GM19193 (cell line): ENCODE data around the gene ACTL9.

Experiments
- POLR2A ChIP-seq: IDR thresholded peaks from 4 replicates; pipeline ENCODE4 v1.6.1; 2011; ENCODE audit not compliant: insufficient read depth, insufficient read length; ENCODE audit errors: extremely low read depth

Gene ACTL9, protein sequence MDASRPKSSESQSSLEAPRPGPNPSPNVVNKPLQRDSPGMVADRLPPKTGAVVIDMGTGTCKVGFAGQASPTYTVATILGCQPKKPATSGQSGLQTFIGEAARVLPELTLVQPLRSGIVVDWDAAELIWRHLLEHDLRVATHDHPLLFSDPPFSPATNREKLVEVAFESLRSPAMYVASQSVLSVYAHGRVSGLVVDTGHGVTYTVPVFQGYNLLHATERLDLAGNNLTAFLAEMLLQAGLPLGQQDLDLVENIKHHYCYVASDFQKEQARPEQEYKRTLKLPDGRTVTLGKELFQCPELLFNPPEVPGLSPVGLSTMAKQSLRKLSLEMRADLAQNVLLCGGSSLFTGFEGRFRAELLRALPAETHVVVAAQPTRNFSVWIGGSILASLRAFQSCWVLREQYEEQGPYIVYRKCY

DNA sequence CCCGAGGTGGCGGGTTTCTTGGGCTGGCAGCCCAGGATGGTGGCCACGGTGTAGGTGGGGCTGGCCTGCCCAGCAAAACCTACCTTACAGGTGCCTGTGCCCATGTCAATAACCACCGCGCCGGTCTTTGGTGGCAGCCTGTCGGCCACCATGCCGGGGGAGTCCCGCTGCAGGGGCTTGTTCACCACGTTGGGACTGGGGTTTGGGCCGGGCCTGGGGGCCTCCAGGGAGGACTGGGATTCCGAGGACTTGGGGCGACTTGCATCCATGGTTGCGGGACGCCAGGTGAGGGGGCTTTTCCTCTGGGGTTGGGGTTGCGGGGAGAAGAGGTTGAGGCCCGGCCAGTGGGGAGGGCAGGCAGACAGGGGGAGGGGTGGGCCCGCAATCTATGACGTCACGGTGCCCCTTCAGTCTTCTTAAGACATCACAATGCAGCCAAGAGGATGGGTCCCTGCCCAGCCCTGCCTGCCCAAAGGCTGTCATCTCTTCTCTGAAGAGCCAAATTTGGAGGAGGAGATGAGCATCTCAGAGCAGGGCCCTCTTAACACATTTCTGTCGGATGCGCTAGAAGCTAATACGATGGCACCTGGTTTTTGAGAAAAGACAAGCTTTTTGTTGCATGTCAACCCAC lies at the start of gene ACTL9:
Gene ACTL9 (minus strand): TSS at position 363 of the 631 bp plus-strand sequence. CDS start 94 bp downstream, at position 269.
- TF ChIP-seq POLR2A, result no peak

- TF ChIP-seq POLR2A, result no peak
Observed at GRCh38 chr19:8738377-8738776, 39.8 kb upstream of the ACTL9 start.

GRCh38 chr19:8731428-8732169 lies 33.0 kb upstream of the ACTL9 start:
- TF ChIP-seq POLR2A, result no peak

- no peak for TF ChIP-seq POLR2A
Observed at GRCh38 chr19:8724276-8724675, 25.7 kb upstream of the ACTL9 start.

GRCh38 chr19:8722032-8722431 lies 23.4 kb upstream of the ACTL9 start:
- no peak for TF ChIP-seq POLR2A

DNA sequence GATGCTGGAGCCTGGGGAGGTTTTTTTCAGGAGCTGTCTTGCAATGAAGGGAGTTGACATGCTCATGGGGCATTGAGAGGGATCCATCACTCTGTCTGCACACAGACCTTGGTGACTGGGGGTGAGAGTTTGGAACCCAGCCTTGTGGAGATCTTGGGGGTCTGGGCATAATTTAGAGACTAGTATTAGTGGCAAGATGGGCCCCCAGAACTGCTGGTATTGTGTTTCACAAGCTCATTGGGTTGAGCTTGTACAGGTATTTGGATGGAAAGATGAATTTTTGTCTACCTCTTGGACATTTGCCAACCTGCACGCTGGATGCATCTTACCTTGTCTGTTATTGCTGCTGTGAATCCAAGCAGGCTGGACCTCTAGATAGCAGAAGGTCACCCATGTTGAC lies 22.7 kb upstream of the ACTL9 start, which contains the start of gene OR2Z1:
Gene OR2Z1 (plus strand): TSS at position 301 of the 400 bp plus-strand sequence. CDS start 9,395 bp downstream, outside the sequence.
- TF ChIP-seq POLR2A, result no peak

- no peak for TF ChIP-seq POLR2A
Observed at GRCh38 chr19:8705742-8706141, 7.1 kb upstream of the ACTL9 start.

DNA sequence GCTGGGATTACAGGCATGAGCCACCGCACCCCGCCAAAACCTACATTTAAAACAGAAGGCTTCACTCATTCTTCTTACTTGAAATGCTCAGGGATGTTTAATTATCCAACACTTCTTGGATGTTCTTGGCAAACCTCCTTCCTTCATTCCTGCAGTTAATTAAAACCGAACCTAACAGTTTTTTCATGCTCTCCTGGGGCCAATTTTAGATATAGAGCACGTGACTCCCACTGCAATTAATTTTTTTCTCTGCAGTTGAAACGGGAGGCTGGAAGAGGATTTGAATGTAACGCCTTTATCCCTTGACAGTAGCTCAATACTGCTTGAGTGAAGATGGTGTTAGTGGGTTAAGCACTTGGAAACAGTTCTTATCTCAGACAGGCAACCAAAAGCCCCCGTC lies 4.6 kb upstream of the ACTL9 start:
- TF ChIP-seq POLR2A, result no peak

GRCh38 chr19:8702350-8702749 lies 3.8 kb upstream of the ACTL9 start:
- no peak for TF ChIP-seq POLR2A

GRCh38 chr19:8700956-8701355 lies 2.4 kb upstream of the ACTL9 start:
- TF ChIP-seq POLR2A, result no peak

- TF ChIP-seq POLR2A, result no peak
Observed at GRCh38 chr19:8699908-8700307, 1.3 kb upstream of the ACTL9 start.

GRCh38 chr19:8697671-8698432 lies 743 bp downstream of the ACTL9 start:
- TF ChIP-seq POLR2A, result no peak

DNA sequence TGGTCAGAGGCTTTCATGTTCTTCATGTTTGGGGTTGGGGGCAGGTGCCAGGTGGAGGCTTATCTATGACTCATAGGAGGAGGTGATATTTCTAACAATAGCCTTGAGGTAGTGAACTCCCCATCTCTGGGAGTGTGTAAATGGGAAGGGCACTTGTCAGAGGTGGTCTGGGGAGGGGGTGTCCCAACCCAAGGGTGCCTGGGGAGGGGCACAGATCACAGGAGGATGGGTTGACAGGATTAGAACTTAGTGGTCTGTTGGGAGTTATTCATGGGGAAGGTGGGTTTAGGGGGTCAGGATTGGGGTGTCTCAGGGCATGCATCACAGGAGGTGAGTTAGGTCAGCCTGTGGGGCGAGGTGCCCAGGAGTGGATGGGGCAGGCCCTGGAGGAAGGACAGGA lies 1.6 kb downstream of the ACTL9 start:
- TF ChIP-seq POLR2A, result no peak

DNA sequence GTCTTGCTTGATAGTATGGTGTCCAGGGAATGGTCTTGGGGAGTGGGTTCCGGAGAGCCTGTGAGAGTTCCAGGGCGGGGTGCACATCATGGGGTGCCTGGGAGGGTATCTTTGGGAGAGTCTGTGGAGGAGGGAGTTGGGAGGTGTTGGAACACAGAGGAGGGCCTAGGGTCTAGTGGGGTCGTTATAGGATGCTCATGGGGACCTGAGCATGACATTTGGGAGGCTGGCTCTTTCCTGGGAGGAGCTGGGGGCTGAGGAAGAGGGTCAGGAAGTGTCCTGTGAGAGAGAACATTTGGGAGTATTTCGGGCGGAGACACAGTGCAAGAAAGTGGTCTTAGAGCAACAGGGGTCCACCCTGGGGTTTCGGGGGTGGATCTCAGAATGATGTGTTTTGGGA lies 2.7 kb downstream of the ACTL9 start:
- TF ChIP-seq POLR2A, result no peak

GRCh38 chr19:8695501-8695900 lies 3.1 kb downstream of the ACTL9 start:
- no peak for TF ChIP-seq POLR2A
